Panc1 (cell line): Measurements from ENCODE around the gene PLXNA2. TPM values are rescaled to one million over a fixed set of nuclear protein-coding genes. Genes with fewer than 3 reads are reported as not detected.

Experiments used
- ATAC-seq: fragments of 200-7000 bp; cut with Tn5 transposase; 2 replicates; pipeline ENCODE4 v1.9.1; 2020; ENCODE audit warnings: mild to moderate bottlenecking, moderate library complexity
- BruUV-seq: library from RNA; stranded (reverse); fragments of 400-500 nt; replicated peaks from 2 replicates; lab custom pipeline; 2021; lab: Mats Ljungman, UMichigan
- CTCF ChIA-PET: fragments of 300-600 bp; sonication (Branson Sonifier 250); formaldehyde crosslinking; loops from one replicate; lab custom pipeline; 2022; ENCODE audit warnings: antibody characterized with exemption; lab: Charles Lee
- POLR2A ChIA-PET: fragments of 300-600 bp; sonication (Branson Sonifier 250); formaldehyde crosslinking; loops from one replicate; lab custom pipeline; 2022; ENCODE audit warnings: antibody characterized with exemption; lab: Charles Lee
- DNase-seq: peaks from one replicate; pipeline ENCODE4 v3.0.0-alpha.2; 2010; ENCODE audit warnings: low read depth, low spot score
- H3K27ac ChIP-seq: 2 replicates; pipeline ENCODE4 v1.5.1; 2011; ENCODE audit warnings: mild to moderate bottlenecking, low read length, inconsistent platforms
- H3K27me3 ChIP-seq: fragments of 200-500 bp; sonication (Bioruptor generic); 2 replicates; pipeline ENCODE4 v1.6.0; 2014; ENCODE audit warnings: low read length, inconsistent platforms; ENCODE audit not compliant: control insufficient read depth, insufficient read depth
- H3K36me3 ChIP-seq: fragments of 200-500 bp; sonication (Bioruptor generic); 2 replicates; pipeline ENCODE4 v1.5.1; 2014; ENCODE audit warnings: inconsistent platforms, mild to moderate bottlenecking, low read length, moderate library complexity; ENCODE audit not compliant: control insufficient read depth, insufficient read depth
- H3K4me1 ChIP-seq: 2 replicates; pipeline ENCODE4 v1.5.1; 2011; ENCODE audit warnings: inconsistent platforms, mild to moderate bottlenecking, low read length, moderate library complexity; ENCODE audit not compliant: control insufficient read depth, insufficient read depth
- H3K4me3 ChIP-seq, 2 experiments: 2 replicates each; pipeline ENCODE4 v1.5.1; 2011 to 2012; ENCODE audit warnings: low read depth in 2 of 2, low read length in 2 of 2, mild to moderate bottlenecking in 2 of 2, inconsistent platforms in 1 of 2, moderate library complexity in 1 of 2
- H3K9me3 ChIP-seq: fragments of 200-500 bp; sonication (Bioruptor generic); 2 replicates; pipeline ENCODE4 v1.5.1; 2014; ENCODE audit warnings: low read depth, mild to moderate bottlenecking, inconsistent platforms, low read length, moderate library complexity; ENCODE audit not compliant: control insufficient read depth, insufficient read depth
- CTCF ChIP-seq: fragments of 450-650 bp; IDR thresholded peaks from 2 replicates; pipeline ENCODE4 v1.5.1; 2017; ENCODE audit warnings: mild to moderate bottlenecking
- POLR2AphosphoS5 ChIP-seq: IDR thresholded peaks from 2 replicates; pipeline ENCODE4 v1.6.1; 2012; ENCODE audit warnings: mild to moderate bottlenecking, low read depth, low read length, moderate library complexity
- REST ChIP-seq, 2 experiments: IDR thresholded peaks; 2 replicates each; pipeline ENCODE4 v1.6.1; 2011 to 2012; ENCODE audit warnings: low read depth in 2 of 2, control low read depth in 1 of 2, low read length in 1 of 2, mild to moderate bottlenecking in 1 of 2, moderate library complexity in 1 of 2; ENCODE audit not compliant: insufficient read depth in 1 of 2
- SIN3A ChIP-seq: IDR thresholded peaks from 2 replicates; pipeline ENCODE4 v1.6.1; 2012; ENCODE audit warnings: low read depth, mild to moderate bottlenecking, low read length, moderate library complexity, borderline replicate concordance; ENCODE audit not compliant: insufficient read depth
- TCF7L2 ChIP-seq: IDR thresholded peaks from 2 replicates; pipeline ENCODE4 v1.6.1; 2011; ENCODE audit warnings: mild to moderate bottlenecking, low read depth, low read length, inconsistent platforms
- in situ Hi-C: cut with HindIII; loops from 2 replicates; pipeline ENCODE4 v1.10.0; 2016; ENCODE audit warnings: low sequenced_read_pairs, low pct_unique_long_range_greater_than_20kb
- intact Hi-C: fragments of 100-400 bp; cut with micrococcal nuclease; formaldehyde crosslinking; loops from one replicate; pipeline ENCODE4 v1.10.0; 2022; ENCODE audit not compliant: unreplicated experiment
- total RNA-seq: library from RNA; stranded (reverse); gene quantifications from one replicate; pipeline ENCODE4 v1.2.1, GENCODE V29; 2021; ENCODE audit not compliant: unreplicated experiment

PLXNA2 gene
- total RNA-seq, 1 experiment from 2014 or later: 0.98 TPM

DNA sequence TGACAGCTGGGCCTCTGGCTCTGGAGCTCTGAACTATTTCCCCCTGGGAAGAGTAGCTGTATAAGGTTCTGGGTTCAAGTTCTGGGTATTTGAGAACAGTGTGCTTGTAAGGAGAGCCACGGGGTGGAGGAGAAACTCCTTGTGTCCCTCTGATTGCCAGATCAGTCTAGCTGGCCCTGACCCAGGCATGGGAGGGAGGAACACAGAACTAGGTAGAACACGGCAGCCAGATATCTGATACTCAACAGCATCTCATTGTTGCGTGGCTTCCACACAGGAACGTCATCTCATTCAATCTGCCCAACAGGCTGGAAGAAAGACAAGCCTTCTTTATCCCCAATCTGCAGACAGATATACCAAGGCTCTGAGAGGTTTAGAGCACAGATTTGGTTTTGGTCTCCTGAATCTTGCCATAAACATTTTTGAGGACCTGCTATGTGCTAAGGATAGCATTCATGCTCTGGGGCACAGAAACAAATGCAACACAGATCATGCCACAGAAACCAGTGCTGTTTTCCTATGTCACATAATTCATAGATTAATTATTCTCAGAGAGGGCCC is 83.8 kb downstream of the PLXNA2 start:
- DNase-seq (no peak), ATAC-seq (no peak)
- CTCF ChIA-PET: no interaction called here
- intact Hi-C loops (no loop called here), in situ Hi-C loops (no loop called here)
- Histone ChIP-seq H3K27me3 (peaks cover 2% of the 10 kb centered on the region; the same call in 1 of the 2 replicates), H3K4me3 (no peak overlapping the region), H3K27ac (no peak overlapping the region), H3K36me3 (no peaks in the 10 kb centered on the region), H3K9me3 (no peaks in the 10 kb centered on the region), H3K4me1 (no peaks in the 10 kb centered on the region)
- POLR2A ChIA-PET: no interaction called here
- BruUV-seq: no TSS peak
- TF ChIP-seq CTCF (no peak), TCF7L2 (no peak), REST (IDR thresholded peaks at IDR 0.05; ENCODE audit: insufficient read depth in 1 of 2, low read depth in 2 of 2, low read length in 1 of 2) (no peak), POLR2AphosphoS5 (no peak), SIN3A (no peak)

GRCh38 chr1:208159555-208160258 is 84.5 kb downstream of the PLXNA2 start:
- Histone ChIP-seq H3K9me3 (no peaks in the 10 kb centered on the region), H3K27me3 (peaks cover 2% of the 10 kb centered on the region; the same call in 1 of the 2 replicates), H3K4me1 (no peaks in the 10 kb centered on the region), H3K36me3 (no peaks in the 10 kb centered on the region), H3K4me3 (no peak overlapping the region), H3K27ac (no peak overlapping the region)
- in situ Hi-C loops: no loop called here
- POLR2A ChIA-PET: no interaction called here
- ATAC-seq: no peak
- intact Hi-C loops: no loop called here
- DNase-seq: no peak
- CTCF ChIA-PET: no interaction called here
- TF ChIP-seq SIN3A (no peak), REST (IDR thresholded peaks at IDR 0.05; ENCODE audit: insufficient read depth in 1 of 2, low read depth in 2 of 2, low read length in 1 of 2) (no peak), CTCF (no peak)
- no TSS peak for BruUV-seq
